ENCODE data around the gene SMAD6.

DNA sequence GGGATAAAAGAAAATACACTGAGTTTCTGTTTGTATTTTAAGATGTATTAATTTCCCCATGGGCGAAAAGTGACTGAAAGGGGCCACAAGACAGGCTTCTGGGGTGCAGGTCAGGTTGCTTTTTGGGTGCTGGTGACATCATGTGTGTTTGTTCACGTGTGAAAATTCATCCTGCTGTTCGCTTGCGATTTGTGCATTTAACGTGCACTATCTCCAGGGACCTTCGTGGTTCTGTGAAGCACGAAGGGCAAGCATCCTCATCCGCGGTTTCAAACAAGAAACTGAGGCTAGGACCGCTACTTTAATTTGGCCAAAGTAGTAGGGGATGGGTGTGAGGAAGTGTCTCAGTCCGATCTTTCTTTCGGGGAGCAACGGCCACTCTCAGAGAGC is 1.6 kb upstream of the SMAD6 start:
- TF ChIP-seq, protein P1, sequence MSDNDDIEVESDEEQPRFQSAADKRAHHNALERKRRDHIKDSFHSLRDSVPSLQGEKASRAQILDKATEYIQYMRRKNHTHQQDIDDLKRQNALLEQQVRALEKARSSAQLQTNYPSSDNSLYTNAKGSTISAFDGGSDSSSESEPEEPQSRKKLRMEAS (IDR thresholded peaks at IDR 0.05; ENCODE audit: low read depth): no peak
- TF ChIP-seq, protein P2, sequence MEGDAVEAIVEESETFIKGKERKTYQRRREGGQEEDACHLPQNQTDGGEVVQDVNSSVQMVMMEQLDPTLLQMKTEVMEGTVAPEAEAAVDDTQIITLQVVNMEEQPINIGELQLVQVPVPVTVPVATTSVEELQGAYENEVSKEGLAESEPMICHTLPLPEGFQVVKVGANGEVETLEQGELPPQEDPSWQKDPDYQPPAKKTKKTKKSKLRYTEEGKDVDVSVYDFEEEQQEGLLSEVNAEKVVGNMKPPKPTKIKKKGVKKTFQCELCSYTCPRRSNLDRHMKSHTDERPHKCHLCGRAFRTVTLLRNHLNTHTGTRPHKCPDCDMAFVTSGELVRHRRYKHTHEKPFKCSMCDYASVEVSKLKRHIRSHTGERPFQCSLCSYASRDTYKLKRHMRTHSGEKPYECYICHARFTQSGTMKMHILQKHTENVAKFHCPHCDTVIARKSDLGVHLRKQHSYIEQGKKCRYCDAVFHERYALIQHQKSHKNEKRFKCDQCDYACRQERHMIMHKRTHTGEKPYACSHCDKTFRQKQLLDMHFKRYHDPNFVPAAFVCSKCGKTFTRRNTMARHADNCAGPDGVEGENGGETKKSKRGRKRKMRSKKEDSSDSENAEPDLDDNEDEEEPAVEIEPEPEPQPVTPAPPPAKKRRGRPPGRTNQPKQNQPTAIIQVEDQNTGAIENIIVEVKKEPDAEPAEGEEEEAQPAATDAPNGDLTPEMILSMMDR (IDR thresholded peaks at IDR 0.05): no peak
- TF ChIP-seq, protein P3, sequence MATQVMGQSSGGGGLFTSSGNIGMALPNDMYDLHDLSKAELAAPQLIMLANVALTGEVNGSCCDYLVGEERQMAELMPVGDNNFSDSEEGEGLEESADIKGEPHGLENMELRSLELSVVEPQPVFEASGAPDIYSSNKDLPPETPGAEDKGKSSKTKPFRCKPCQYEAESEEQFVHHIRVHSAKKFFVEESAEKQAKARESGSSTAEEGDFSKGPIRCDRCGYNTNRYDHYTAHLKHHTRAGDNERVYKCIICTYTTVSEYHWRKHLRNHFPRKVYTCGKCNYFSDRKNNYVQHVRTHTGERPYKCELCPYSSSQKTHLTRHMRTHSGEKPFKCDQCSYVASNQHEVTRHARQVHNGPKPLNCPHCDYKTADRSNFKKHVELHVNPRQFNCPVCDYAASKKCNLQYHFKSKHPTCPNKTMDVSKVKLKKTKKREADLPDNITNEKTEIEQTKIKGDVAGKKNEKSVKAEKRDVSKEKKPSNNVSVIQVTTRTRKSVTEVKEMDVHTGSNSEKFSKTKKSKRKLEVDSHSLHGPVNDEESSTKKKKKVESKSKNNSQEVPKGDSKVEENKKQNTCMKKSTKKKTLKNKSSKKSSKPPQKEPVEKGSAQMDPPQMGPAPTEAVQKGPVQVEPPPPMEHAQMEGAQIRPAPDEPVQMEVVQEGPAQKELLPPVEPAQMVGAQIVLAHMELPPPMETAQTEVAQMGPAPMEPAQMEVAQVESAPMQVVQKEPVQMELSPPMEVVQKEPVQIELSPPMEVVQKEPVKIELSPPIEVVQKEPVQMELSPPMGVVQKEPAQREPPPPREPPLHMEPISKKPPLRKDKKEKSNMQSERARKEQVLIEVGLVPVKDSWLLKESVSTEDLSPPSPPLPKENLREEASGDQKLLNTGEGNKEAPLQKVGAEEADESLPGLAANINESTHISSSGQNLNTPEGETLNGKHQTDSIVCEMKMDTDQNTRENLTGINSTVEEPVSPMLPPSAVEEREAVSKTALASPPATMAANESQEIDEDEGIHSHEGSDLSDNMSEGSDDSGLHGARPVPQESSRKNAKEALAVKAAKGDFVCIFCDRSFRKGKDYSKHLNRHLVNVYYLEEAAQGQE (IDR thresholded peaks at IDR 0.05; ENCODE audit: low read depth, low read length): no peak
- TF ChIP-seq RAD21 (IDR thresholded peaks at IDR 0.05; ENCODE audit: low read length) (no peak), TCF12 (IDR thresholded peaks at IDR 0.05) (no peak), SIN3A (IDR thresholded peaks at IDR 0.05; ENCODE audit: borderline replicate concordance, low read depth, low read length) (no peak), MXI1 (IDR thresholded peaks at IDR 0.05; ENCODE audit: low read depth, low read length) (no peak), EP300 (IDR thresholded peaks at IDR 0.05; ENCODE audit: borderline replicate concordance in 1 of 2, low read depth in 1 of 2, low read length in 1 of 2) (no peak), EZH2phosphoT487 (IDR thresholded peaks at IDR 0.05; ENCODE audit: borderline replicate concordance, low read depth) (no peak)
- TF ChIP-seq, protein P4, sequence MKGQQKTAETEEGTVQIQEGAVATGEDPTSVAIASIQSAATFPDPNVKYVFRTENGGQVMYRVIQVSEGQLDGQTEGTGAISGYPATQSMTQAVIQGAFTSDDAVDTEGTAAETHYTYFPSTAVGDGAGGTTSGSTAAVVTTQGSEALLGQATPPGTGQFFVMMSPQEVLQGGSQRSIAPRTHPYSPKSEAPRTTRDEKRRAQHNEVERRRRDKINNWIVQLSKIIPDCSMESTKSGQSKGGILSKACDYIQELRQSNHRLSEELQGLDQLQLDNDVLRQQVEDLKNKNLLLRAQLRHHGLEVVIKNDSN (IDR thresholded peaks at IDR 0.05; ENCODE audit: borderline replicate concordance, low read depth): no peak

Measured in SK-N-SH (cell line).